K562 treated with DMSO at 1 percent for 12 hours (cell line): ENCODE results near the gene SEC16B. TPM values are rescaled to one million over a fixed set of nuclear protein-coding genes. Genes with fewer than 3 reads are reported as not detected.

ENCODE experiments used
- total RNA-seq: library from RNA; unstranded; fragments of 300-600 nt; gene quantifications from 2 replicates; pipeline ENCODE4 v1.2.3, GENCODE V29; 2022; ENCODE audit not compliant: insufficient read depth

SEC16B gene
- not detected in 2 replicates for total RNA-seq

GRCh38 chr1:177969825-177970371, at the start of gene SEC16B:
Gene SEC16B (minus strand): TSS chr1:177970058. CDS start chr1:177967981, 2,077 bp downstream.

Other genes starting within 250 kb of the SEC16B start
- gene RASAL2, start 124.0 kb upstream of the SEC16B start, total RNA-seq, result 0.39 TPM in 1 of 2 replicates, not detected in the other